ENCODE measurements around the gene ARHGEF7.

The ARHGEF7 gene

DNA sequence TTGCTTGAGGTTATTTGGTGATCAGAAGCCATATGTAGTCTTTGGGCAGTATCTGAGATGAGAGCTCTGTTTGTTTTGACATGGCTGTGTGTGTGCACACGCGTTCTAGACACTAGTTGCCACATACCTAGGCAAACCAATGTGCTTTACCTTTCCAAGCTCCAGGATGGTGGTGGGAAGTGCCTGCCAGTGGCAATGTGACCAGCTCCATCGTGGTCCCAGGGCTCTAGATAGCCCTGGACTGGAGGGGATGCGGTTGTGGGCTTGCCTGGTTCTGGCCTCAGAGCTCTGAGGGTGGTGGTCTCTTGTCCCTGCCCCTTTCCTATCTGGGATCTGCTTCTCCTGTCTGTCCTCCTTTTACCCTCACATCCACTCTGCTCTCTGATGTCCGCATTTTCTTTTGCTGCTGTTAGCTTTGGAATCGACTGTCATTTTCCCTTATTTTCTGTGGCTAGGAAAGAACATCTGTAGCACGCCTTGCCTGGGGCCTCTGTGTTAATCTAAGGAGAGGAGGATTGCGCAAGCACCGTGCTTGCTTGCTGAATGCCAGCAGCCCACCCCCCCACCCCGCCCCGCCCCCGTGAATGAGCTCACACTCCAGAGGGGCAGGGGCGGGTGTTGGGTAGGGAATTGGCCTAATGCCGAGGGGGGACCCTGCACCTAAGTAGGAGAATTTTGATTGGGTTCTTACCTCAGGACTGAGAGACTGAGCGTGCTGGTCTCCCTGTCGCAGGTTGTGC lies 89.5 kb downstream of the ARHGEF7 start:
- H3K4me1 ChIP-seq (ENCODE audit: insufficient read depth, low read length) = peaks cover 28% of the 10 kb centered on the region
- H3K9ac ChIP-seq (ENCODE audit: low read length) = no peak overlapping the region
- peaks cover 3% of the 10 kb centered on the region for H3K36me3 ChIP-seq (ENCODE audit: insufficient read depth, low read length)
- H3K27me3 ChIP-seq (ENCODE audit: control insufficient read depth in 1 of 2, insufficient read depth in 2 of 2, low read length in 2 of 2) = no peaks in the 10 kb centered on the region
- no peak overlapping the region for H3K27ac ChIP-seq (ENCODE audit: low read depth, low read length)
- no peak overlapping the region for H3K4me3 ChIP-seq (ENCODE audit: low read depth in 1 of 2, low read length in 2 of 2)
- no peaks in the 10 kb centered on the region for H3K9me3 ChIP-seq (ENCODE audit: low read length)

DNA sequence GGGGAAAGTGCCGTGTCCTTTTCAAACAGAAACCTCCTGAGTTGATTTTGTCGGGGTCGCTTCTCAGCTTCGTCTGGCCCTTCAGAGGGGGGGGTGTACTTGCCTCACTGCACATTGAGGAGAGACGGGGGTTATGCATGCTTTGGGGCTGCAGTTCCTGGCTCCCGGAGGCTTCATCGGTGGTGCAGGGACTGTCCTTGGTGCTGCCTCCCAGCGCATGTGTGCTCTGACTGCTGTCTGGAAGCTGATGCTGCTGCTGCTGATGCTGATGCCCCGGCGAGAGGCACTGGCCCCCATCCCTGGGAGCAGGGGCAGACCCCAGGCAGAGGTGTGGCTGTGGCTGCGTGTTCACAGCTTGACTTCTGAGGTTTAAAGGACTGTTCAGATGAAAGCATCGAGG lies 91.0 kb downstream of the ARHGEF7 start:
- Histone ChIP-seq H3K27ac (ENCODE audit: low read depth, low read length) (no peak overlapping the region), H3K4me1 (ENCODE audit: insufficient read depth, low read length) (peaks cover 43% of the 10 kb centered on the region), H3K4me3 (ENCODE audit: low read depth in 1 of 2, low read length in 2 of 2) (no peak overlapping the region), H3K9me3 (ENCODE audit: low read length) (no peaks in the 10 kb centered on the region), H3K36me3 (ENCODE audit: insufficient read depth, low read length) (peaks cover 3% of the 10 kb centered on the region), H3K9ac (ENCODE audit: low read length) (no peak overlapping the region), H3K27me3 (ENCODE audit: control insufficient read depth in 1 of 2, insufficient read depth in 2 of 2, low read length in 2 of 2) (no peaks in the 10 kb centered on the region)

DNA sequence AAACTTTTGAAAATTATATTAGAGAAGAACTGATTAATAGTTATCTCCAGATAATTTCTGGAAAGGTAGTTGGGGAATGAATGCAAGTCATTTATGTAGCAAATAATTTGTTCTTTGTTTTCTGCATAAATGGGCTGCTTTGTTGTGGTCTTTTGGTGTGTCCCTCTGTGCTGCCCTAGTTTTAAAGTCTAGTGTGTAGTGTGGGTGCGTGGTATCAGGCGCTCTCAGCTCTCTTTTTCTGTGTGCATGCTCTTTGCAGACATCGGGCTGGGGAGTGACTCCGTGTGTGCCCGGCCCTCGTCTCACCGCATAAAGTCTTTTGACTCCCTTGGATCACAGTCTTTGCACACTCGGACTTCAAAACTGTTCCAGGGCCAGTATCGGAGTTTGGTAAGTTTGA lies 94.5 kb downstream of the ARHGEF7 start:
- H3K27me3 ChIP-seq (ENCODE audit: control insufficient read depth in 1 of 2, insufficient read depth in 2 of 2, low read length in 2 of 2) = no peaks in the 10 kb centered on the region
- H3K36me3 ChIP-seq (ENCODE audit: insufficient read depth, low read length) = peaks cover 3% of the 10 kb centered on the region
- peaks cover 28% of the 10 kb centered on the region for H3K4me1 ChIP-seq (ENCODE audit: insufficient read depth, low read length)
- H3K4me3 ChIP-seq (ENCODE audit: low read depth in 1 of 2, low read length in 2 of 2) = no peak overlapping the region
- H3K27ac ChIP-seq (ENCODE audit: low read depth, low read length) = no peak overlapping the region
- no peaks in the 10 kb centered on the region for H3K9me3 ChIP-seq (ENCODE audit: low read length)
- H3K9ac ChIP-seq (ENCODE audit: low read length) = no peak overlapping the region

DNA sequence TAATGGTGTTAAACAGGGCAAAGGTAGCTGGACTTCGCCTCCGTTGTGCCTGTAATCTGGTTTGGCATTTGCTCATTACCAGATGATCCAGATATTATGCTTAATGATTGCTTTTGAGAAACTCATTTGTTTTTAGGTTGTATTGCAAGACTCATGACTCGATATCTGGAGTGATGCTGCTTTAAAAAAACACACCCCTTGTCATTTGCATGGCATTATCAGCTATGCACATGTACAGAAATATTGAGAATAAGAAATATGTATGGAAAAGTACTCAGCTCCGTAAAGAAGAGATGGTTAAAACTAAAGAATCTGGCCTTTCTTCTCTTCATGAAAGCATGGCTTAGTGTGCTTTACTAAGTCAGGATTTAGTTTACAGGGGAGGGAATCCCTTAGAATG lies 95.0 kb downstream of the ARHGEF7 start:
- Histone ChIP-seq H3K4me3 (ENCODE audit: low read depth in 1 of 2, low read length in 2 of 2) (no peak overlapping the region), H3K9ac (ENCODE audit: low read length) (no peak overlapping the region), H3K27ac (ENCODE audit: low read depth, low read length) (no peak overlapping the region), H3K9me3 (ENCODE audit: low read length) (no peaks in the 10 kb centered on the region), H3K36me3 (ENCODE audit: insufficient read depth, low read length) (peaks cover 3% of the 10 kb centered on the region), H3K27me3 (ENCODE audit: control insufficient read depth in 1 of 2, insufficient read depth in 2 of 2, low read length in 2 of 2) (no peaks in the 10 kb centered on the region), H3K4me1 (ENCODE audit: insufficient read depth, low read length) (peaks cover 27% of the 10 kb centered on the region)

DNA sequence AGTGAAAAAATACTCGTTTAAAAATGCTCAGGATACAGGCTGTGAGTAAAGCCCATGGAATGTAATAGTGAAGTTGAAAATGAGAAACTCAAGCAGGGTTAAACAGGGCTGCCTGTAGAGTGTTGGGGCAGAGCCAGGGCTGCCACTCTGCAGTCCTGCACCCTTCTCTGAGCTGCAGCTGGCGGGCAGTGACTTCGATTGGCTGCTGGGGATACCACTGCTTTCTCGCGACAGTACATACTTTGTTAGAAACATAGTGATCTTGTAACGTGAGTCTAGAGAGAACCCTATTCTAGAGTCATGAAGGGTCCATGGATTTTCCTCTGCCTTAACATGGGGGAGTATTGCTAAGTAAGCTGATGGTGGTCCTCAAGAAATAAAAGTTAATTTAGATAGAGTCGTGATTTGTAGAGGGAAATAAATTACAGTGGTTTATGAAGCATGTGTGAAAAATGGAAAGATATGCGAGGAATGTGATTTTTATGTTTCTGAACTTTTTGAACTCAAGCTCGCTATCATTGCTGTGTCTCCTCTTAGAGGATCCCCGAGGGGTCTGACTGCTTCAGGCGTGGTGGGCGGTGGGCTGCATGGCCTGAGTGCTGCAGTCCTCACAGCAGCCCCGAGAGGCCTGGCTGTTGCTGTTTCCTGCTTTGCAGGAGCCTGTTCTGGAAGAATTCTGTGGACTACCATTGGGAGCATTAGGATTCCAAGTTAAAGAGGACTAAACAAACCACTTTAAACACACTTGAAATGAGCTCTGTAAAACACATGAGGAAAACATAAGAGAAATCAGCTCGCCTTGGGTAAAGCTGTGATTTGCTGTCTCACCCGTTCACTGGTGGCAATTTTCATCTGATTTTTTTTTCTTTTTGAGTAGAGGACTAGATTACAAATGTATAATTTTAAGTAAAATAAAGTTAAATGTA lies 95.7 kb downstream of the ARHGEF7 start:
- no peaks in the 10 kb centered on the region for H3K27me3 ChIP-seq (ENCODE audit: control insufficient read depth in 1 of 2, insufficient read depth in 2 of 2, low read length in 2 of 2)
- peaks cover 3% of the 10 kb centered on the region for H3K36me3 ChIP-seq (ENCODE audit: insufficient read depth, low read length)
- H3K27ac ChIP-seq (ENCODE audit: low read depth, low read length) = no peak overlapping the region
- H3K9ac ChIP-seq (ENCODE audit: low read length) = no peak overlapping the region
- H3K4me1 ChIP-seq (ENCODE audit: insufficient read depth, low read length) = peaks cover 27% of the 10 kb centered on the region
- no peaks in the 10 kb centered on the region for H3K9me3 ChIP-seq (ENCODE audit: low read length)
- H3K4me3 ChIP-seq (ENCODE audit: low read depth in 1 of 2, low read length in 2 of 2) = no peak overlapping the region

DNA sequence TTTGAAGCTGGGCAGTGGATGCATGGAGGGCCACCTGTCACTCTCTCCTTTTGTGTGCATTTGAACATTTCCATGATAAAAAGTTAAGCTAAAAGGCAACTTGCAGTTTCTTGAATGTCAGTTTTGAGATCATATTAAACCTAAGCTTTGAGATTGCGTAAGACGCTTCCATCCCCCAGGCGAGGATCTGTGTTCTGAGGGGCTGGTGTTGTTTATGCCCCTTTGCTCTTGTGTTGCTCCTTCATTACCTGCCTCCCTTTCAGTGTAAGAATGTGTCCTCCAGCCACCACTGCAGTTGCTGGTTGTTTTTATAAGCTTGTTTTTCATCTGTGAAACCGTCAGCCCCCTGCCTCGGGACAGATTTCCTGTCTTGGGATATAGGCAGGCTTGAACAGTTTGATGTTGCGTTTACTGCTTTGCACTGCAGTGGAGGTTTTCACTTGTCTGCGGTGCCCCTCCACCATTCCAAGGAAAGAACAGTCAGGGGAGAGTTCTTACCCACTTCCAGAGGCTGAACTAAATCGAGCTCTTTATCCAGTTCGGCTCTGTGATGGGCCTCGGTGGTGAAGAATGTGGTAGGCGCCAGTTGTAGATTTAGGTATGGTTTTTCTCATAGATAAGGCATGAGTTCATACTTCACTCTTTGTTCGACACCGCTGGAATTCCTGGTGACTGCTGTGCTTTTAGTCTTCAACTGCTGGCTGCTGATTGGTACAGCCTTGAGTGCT lies 96.8 kb downstream of the ARHGEF7 start:
- no peaks in the 10 kb centered on the region for H3K27me3 ChIP-seq (ENCODE audit: control insufficient read depth in 1 of 2, insufficient read depth in 2 of 2, low read length in 2 of 2)
- H3K4me1 ChIP-seq (ENCODE audit: insufficient read depth, low read length) = peaks cover 27% of the 10 kb centered on the region
- no peak overlapping the region for H3K27ac ChIP-seq (ENCODE audit: low read depth, low read length)
- H3K4me3 ChIP-seq (ENCODE audit: low read depth in 1 of 2, low read length in 2 of 2) = no peak overlapping the region
- no peaks in the 10 kb centered on the region for H3K9me3 ChIP-seq (ENCODE audit: low read length)
- H3K9ac ChIP-seq (ENCODE audit: low read length) = no peak overlapping the region
- H3K36me3 ChIP-seq (ENCODE audit: insufficient read depth, low read length) = no peaks in the 10 kb centered on the region

DNA sequence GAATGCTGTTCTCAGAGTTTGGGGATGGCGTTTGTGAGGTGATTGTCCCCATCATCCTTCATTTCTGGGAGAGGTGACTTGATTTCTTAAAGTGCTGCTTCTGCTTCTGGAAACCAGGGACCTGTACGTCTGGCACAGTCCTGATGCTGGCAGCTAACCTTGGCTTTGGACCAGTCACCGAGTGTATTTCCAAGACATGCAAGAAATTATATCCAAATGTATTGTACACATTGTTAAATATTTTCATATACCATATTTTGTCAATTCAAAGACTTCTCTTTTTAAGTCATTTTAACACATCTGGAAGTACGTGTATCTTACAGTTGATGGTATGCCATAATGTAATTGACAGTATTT lies 97.4 kb downstream of the ARHGEF7 start:
- Histone ChIP-seq H3K4me3 (ENCODE audit: low read depth in 1 of 2, low read length in 2 of 2) (no peak overlapping the region), H3K4me1 (ENCODE audit: insufficient read depth, low read length) (peaks cover 27% of the 10 kb centered on the region), H3K27ac (ENCODE audit: low read depth, low read length) (no peak overlapping the region), H3K36me3 (ENCODE audit: insufficient read depth, low read length) (no peaks in the 10 kb centered on the region), H3K9ac (ENCODE audit: low read length) (no peak overlapping the region), H3K27me3 (ENCODE audit: control insufficient read depth in 1 of 2, insufficient read depth in 2 of 2, low read length in 2 of 2) (no peaks in the 10 kb centered on the region), H3K9me3 (ENCODE audit: low read length) (no peaks in the 10 kb centered on the region)

DNA sequence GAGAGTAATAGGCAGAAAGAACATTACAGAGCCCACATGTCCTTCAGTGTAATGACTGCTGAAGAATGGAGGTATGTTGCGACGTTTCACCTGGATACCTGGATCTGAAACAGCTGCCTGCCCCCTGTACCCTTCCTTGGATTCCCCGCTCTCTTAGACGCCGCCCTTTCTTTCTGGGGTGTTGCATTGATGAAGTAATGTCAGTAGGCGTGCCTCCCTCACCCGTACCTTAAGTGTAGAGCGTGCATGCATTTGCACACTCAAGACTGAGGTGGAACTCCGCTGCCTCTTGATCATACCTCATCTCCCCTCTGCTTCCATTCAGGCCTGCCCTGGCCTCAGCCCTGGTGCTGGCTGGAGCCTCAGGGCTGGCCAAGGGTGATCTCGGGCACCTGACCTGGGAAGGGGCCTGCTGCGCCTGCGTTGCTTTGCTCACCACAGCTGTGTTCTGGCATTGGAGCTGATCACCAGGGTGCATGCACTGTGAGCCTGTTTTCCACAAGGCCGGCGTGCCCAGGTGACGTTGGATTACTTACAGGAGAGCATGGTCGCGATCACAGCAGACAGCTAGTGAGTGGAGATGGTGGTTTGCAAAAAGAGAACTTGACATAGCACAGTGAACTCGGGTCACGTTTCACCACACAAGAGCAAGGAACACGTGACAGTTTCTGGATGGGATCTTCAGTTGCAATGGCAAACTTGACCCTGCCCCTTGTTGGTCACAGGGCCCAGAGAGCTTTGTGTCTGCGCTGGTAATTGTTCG lies 99.0 kb downstream of the ARHGEF7 start:
- Histone ChIP-seq H3K4me1 (ENCODE audit: insufficient read depth, low read length) (peaks cover 44% of the 10 kb centered on the region), H3K4me3 (ENCODE audit: low read depth in 1 of 2, low read length in 2 of 2) (no peak overlapping the region), H3K36me3 (ENCODE audit: insufficient read depth, low read length) (no peaks in the 10 kb centered on the region), H3K9ac (ENCODE audit: low read length) (no peak overlapping the region), H3K27ac (ENCODE audit: low read depth, low read length) (no peak overlapping the region), H3K9me3 (ENCODE audit: low read length) (no peaks in the 10 kb centered on the region), H3K27me3 (ENCODE audit: control insufficient read depth in 1 of 2, insufficient read depth in 2 of 2, low read length in 2 of 2) (no peaks in the 10 kb centered on the region)

DNA sequence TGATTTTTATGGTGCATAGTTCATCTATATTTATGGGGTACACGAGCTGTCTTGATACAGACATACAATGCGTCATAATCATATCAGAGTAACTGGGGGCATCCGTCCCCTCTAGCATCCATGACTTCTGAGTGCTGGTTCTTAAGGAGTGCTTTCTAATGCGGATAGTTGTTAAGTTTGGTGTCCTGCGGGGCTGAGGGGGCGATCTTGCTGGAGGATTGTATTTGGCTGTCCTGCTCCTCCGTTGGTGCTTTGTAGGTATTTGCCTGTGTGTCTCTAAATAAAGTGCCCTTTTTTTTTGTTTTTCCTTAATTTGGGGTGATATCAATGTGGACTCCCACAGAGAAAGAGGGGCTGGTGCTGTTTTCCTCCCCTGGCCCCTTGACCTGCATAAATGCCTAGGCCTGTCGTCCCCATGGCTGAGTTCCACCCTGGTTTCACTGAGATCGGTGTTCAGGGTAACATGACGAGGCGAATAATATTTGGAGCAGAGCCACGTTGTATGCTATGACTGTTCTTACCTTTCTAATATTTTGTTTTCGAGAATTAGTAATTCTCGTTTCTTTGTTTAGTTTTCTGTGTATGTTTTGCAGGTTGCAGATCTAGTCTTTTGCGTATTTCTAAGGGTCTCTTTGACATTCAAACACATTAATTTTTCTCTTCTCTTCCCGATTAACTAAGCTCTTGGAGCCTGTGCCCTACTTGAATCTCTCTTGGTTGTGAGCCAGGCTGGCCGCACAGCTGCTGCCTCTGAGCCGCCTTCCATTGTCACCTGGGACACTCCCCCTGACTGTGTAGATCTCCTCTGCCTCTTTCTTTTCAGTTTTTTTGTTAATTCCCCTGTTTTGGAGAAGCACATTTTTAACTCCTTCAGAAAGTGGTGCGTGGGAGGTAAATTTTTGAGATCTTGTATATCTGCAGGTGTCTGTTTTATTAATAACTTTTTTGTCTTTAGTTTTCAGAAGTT lies 100.3 kb downstream of the ARHGEF7 start:
- Histone ChIP-seq H3K27ac (ENCODE audit: low read depth, low read length) (no peak overlapping the region), H3K9me3 (ENCODE audit: low read length) (no peaks in the 10 kb centered on the region), H3K4me1 (ENCODE audit: insufficient read depth, low read length) (peaks cover 48% of the 10 kb centered on the region), H3K9ac (ENCODE audit: low read length) (no peak overlapping the region), H3K27me3 (ENCODE audit: control insufficient read depth in 1 of 2, insufficient read depth in 2 of 2, low read length in 2 of 2) (no peaks in the 10 kb centered on the region), H3K36me3 (ENCODE audit: insufficient read depth, low read length) (no peaks in the 10 kb centered on the region), H3K4me3 (ENCODE audit: low read depth in 1 of 2, low read length in 2 of 2) (no peak overlapping the region)

DNA sequence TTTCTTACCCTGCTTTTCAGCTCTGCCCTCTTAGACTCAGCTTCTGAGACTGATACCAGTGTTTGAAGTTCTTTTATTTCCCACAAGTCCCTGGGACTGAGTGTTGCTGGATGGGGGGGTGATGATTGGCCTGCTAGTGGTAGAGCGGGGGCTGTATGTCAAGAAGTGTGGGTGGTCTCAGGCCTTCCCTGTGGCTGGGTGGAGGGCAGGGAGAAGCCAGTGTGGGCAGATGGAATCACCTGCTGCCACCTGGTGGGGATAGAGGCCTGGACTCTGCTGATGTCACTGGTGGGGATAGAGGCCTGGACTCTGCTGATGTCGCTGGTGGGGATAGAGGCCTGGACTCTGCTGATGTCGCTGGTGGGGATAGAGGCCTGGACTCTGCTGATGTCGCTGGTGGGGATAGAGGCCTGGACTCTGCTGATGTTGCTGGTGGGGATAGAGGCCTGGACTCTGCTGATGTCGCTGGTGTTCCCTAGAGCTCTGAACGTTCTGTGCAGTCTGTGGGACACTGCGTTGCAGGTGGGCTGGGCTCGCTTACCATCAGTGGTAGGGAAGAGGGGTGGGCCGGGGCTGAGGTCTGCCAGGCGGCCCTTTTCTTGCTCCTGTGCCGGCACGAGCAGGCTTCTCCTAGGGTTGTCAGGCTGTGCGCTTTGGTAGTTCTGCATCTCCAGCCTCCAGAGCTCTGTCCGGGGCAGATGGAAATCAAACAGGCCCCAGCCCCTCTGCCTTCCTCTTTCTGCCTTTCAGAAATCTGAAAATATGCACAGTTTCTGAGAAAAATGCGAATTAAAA lies 101.3 kb downstream of the ARHGEF7 start:
- Histone ChIP-seq H3K9ac (ENCODE audit: low read length) (no peak overlapping the region), H3K27me3 (ENCODE audit: control insufficient read depth in 1 of 2, insufficient read depth in 2 of 2, low read length in 2 of 2) (no peaks in the 10 kb centered on the region), H3K4me3 (ENCODE audit: low read depth in 1 of 2, low read length in 2 of 2) (no peak overlapping the region), H3K27ac (ENCODE audit: low read depth, low read length) (no peak overlapping the region), H3K4me1 (ENCODE audit: insufficient read depth, low read length) (peaks cover 42% of the 10 kb centered on the region), H3K9me3 (ENCODE audit: low read length) (no peaks in the 10 kb centered on the region), H3K36me3 (ENCODE audit: insufficient read depth, low read length) (no peaks in the 10 kb centered on the region)

Data from muscle layer of colon (tissue), 2 donors.